HCT116 (cell line): ENCODE measurements around the gene SPI1. TPM values are rescaled to one million over a fixed set of nuclear protein-coding genes. Genes with fewer than 3 reads are reported as not detected.

ENCODE experiments used
- ATAC-seq: fragments of 200-7000 bp; cut with Tn5 transposase; 2 replicates; pipeline ENCODE4 v1.9.1; 2020; ENCODE audit warnings: mild to moderate bottlenecking, moderate library complexity
- BruUV-seq: library from RNA; stranded (reverse); fragments of 400-500 nt; replicated peaks from 2 replicates; lab custom pipeline; 2021; lab: Mats Ljungman, UMichigan
- CTCF ChIA-PET: fragments of 300-600 bp; sonication (Branson Sonifier 250); formaldehyde crosslinking; loops from one replicate; lab custom pipeline; 2021; ENCODE audit warnings: antibody characterized with exemption; lab: Charles Lee
- POLR2A ChIA-PET: fragments of 300-600, 350-600 bp; sonication (Branson Sonifier 250); formaldehyde crosslinking; loops from one replicate; lab custom pipeline; 2021; ENCODE audit warnings: antibody characterized with exemption; lab: Charles Lee
- RAD21 ChIA-PET, 2 experiments: fragments of 300-600 bp; sonication (Branson Sonifier 250); formaldehyde crosslinking; loops; one replicate each; lab custom pipeline; 2023; ENCODE audit warnings: low total read pairs in 2 of 2; ENCODE audit not compliant: uncharacterized antibody in 2 of 2, unreplicated experiment in 2 of 2, low non-redundant PET in 1 of 2; lab: Charles Lee
- DNase-seq: peaks from one replicate; pipeline ENCODE4 v3.0.0-alpha.2; 2010; ENCODE audit warnings: low read depth, low spot score
- H2AFZ ChIP-seq: fragments of 200-600 bp; shearing (Covaris generic), sonication (generic); 2 replicates; pipeline ENCODE4 v1.6.1; 2017; ENCODE audit warnings: low read depth, mixed run types, mixed read lengths, antibody characterized with exemption, low read length; ENCODE audit not compliant: poor library complexity, severe bottlenecking
- H3K27ac ChIP-seq: 2 replicates; pipeline ENCODE4 v1.5.1; 2012; ENCODE audit warnings: low read depth, low read length
- H3K27me3 ChIP-seq: fragments of 200-600 bp; sonication (generic); 2 replicates; pipeline ENCODE4 v1.6.1; 2016; ENCODE audit warnings: mixed run types, low read length, mixed read lengths; ENCODE audit not compliant: insufficient read depth
- H3K36me3 ChIP-seq, 2 experiments: fragments of 200-500 bp in 1 of 2; fragments of 200-600 bp in 1 of 2; sonication (Bioruptor generic) in 1 of 2; sonication (generic) in 1 of 2; 2 replicates each; pipeline versions ENCODE4 v1.5.1 to v1.6.1; 2014 to 2016; ENCODE audit warnings: low read length in 2 of 2, inconsistent platforms in 1 of 2, mixed read lengths in 1 of 2, mixed run types in 1 of 2; ENCODE audit not compliant: insufficient read depth in 2 of 2, control insufficient read depth in 1 of 2
- H3K4me1 ChIP-seq, 2 experiments: fragments of 200-600 bp in 1 of 2; sonication (generic) in 1 of 2; 2 replicates each; pipeline versions ENCODE4 v1.5.1 to v1.6.1; 2012 to 2017; ENCODE audit warnings: low read length in 2 of 2, inconsistent platforms in 1 of 2, mild to moderate bottlenecking in 1 of 2, mixed read lengths in 1 of 2, mixed run types in 1 of 2, moderate library complexity in 1 of 2; ENCODE audit not compliant: insufficient read depth in 2 of 2, control insufficient read depth in 1 of 2
- H3K4me2 ChIP-seq: fragments of 200-600 bp; sonication (generic); 2 replicates; pipeline ENCODE4 v1.6.1; 2017; ENCODE audit warnings: mixed run types, low read length, mixed read lengths
- H3K4me3 ChIP-seq, 2 experiments: fragments of 200-600 bp in 1 of 2; sonication (generic) in 1 of 2; replicated peaks in 1 of 2; 2 replicates each; pipeline ENCODE4 v1.5.1; 2011 to 2016; ENCODE audit warnings: low read length in 2 of 2, control low read depth in 1 of 2, low read depth in 1 of 2, mild to moderate bottlenecking in 1 of 2, mixed read lengths in 1 of 2, mixed run types in 1 of 2
- H3K79me2 ChIP-seq: fragments of 200-600 bp; sonication (generic); 2 replicates; pipeline ENCODE4 v1.6.1; 2017; ENCODE audit warnings: mild to moderate bottlenecking, mixed run types, low read length, moderate library complexity, mixed read lengths; ENCODE audit not compliant: insufficient read depth
- H3K9ac ChIP-seq: fragments of 200-600 bp; sonication (generic); 2 replicates; pipeline ENCODE4 v1.6.1; 2016; ENCODE audit warnings: low read length, mixed read lengths
- H3K9me2 ChIP-seq: fragments of 200-600 bp; sonication (generic), shearing (Covaris generic); 2 replicates; pipeline ENCODE4 v1.6.1; 2017; ENCODE audit warnings: mixed run types, mild to moderate bottlenecking, moderate library complexity; ENCODE audit not compliant: insufficient read depth
- H3K9me3 ChIP-seq, 2 experiments: fragments of 200-500 bp in 1 of 2; fragments of 200-600 bp in 1 of 2; sonication (Bioruptor generic) in 1 of 2; sonication (generic) in 1 of 2; 2 replicates each; pipeline ENCODE4 v1.6.1; 2014 to 2017; ENCODE audit warnings: low read length in 2 of 2, mixed read lengths in 2 of 2, inconsistent platforms in 1 of 2, low read depth in 1 of 2, mild to moderate bottlenecking in 1 of 2, mixed run types in 1 of 2, moderate library complexity in 1 of 2; ENCODE audit not compliant: control insufficient read depth in 1 of 2, insufficient read depth in 1 of 2
- H4K20me1 ChIP-seq: fragments of 200-600 bp; sonication (generic), shearing (Covaris generic); 2 replicates; pipeline ENCODE4 v1.6.1; 2017; ENCODE audit warnings: mixed run types, mild to moderate bottlenecking, moderate library complexity; ENCODE audit not compliant: insufficient read depth
- CBX3 ChIP-seq: IDR thresholded peaks from 2 replicates; pipeline ENCODE4 v1.6.1; 2012; ENCODE audit warnings: low read depth
- CEBPB ChIP-seq: IDR thresholded peaks from 2 replicates; pipeline ENCODE4 v1.6.1; 2012; ENCODE audit warnings: low read depth
- EGR1 ChIP-seq: IDR thresholded peaks from 2 replicates; pipeline ENCODE4 v1.6.1; 2012; ENCODE audit warnings: low read depth
- ELF1 ChIP-seq: IDR thresholded peaks from 2 replicates; pipeline ENCODE4 v1.6.1; 2012; ENCODE audit warnings: low read depth, borderline replicate concordance
- EZH2phosphoT487 ChIP-seq: fragments of 200-600 bp; IDR thresholded peaks from 2 replicates; pipeline ENCODE4 v1.6.1; 2018; ENCODE audit warnings: antibody characterized with exemption, borderline replicate concordance
- FOSL1 ChIP-seq: IDR thresholded peaks from 2 replicates; pipeline ENCODE4 v1.6.1; 2012; ENCODE audit warnings: low read depth
- POLR2A ChIP-seq: IDR thresholded peaks from 2 replicates; pipeline ENCODE4 v1.7.0; 2011; ENCODE audit warnings: borderline replicate concordance; ENCODE audit not compliant: insufficient read depth, insufficient read length; ENCODE audit errors: extremely low read depth
- RAD21 ChIP-seq: IDR thresholded peaks from 2 replicates; pipeline ENCODE4 v1.6.1; 2012; ENCODE audit warnings: low read depth, mild to moderate bottlenecking
- SIN3A ChIP-seq: IDR thresholded peaks from 2 replicates; pipeline ENCODE4 v1.6.1; 2012; ENCODE audit warnings: low read depth
- YY1 ChIP-seq: IDR thresholded peaks from 2 replicates; pipeline ENCODE4 v1.6.1; 2011; ENCODE audit warnings: low read length, low read depth, moderate library complexity, mild to moderate bottlenecking; ENCODE audit not compliant: insufficient replicate concordance; ENCODE audit errors: extremely low read depth
- ZFX ChIP-seq: fragments of 450-650 bp; IDR thresholded peaks from 2 replicates; pipeline ENCODE4 v1.6.1; 2017
- ZNF274 ChIP-seq: fragments of 200-500 bp; sonication (Bioruptor generic); IDR thresholded peaks from 2 replicates; pipeline ENCODE4 v1.6.1; 2014; ENCODE audit warnings: mild to moderate bottlenecking, low read depth, low read length, inconsistent platforms
- intact Hi-C: fragments of 100-400 bp; cut with micrococcal nuclease; formaldehyde crosslinking; loops from 2 replicates; pipeline ENCODE4 v1.10.0; 2022
- total RNA-seq: library from RNA; stranded (reverse); gene quantifications from one replicate; pipeline ENCODE4 v1.2.1, GENCODE V29; 2021; ENCODE audit not compliant: unreplicated experiment
- TF ChIP-seq, protein P1 (sequence below): IDR thresholded peaks from 2 replicates; pipeline ENCODE4 v1.6.1; 2011; ENCODE audit warnings: mild to moderate bottlenecking, low read length, moderate library complexity; ENCODE audit not compliant: insufficient replicate concordance; ENCODE audit errors: extremely low read depth
- TF ChIP-seq, protein P2 (sequence below), 3 experiments: fragments of 200-600 bp in 1 of 3; sonication (generic) in 1 of 3; IDR thresholded peaks in 2 of 3; conservative IDR thresholded peaks in 1 of 3; 2 replicates each; pipeline ENCODE4 v1.5.1; 2012 to 2017; ENCODE audit warnings: low read depth in 2 of 3, low read length in 2 of 3, antibody characterized with exemption in 1 of 3, borderline replicate concordance in 1 of 3, control low read depth in 1 of 3, mild to moderate bottlenecking in 1 of 3, mixed read lengths in 1 of 3, mixed run types in 1 of 3, moderate library complexity in 1 of 3; ENCODE audit not compliant: insufficient read depth in 1 of 3

Gene SPI1
- total RNA-seq, 1 experiment from 2014 or later = 0.32 TPM

DNA sequence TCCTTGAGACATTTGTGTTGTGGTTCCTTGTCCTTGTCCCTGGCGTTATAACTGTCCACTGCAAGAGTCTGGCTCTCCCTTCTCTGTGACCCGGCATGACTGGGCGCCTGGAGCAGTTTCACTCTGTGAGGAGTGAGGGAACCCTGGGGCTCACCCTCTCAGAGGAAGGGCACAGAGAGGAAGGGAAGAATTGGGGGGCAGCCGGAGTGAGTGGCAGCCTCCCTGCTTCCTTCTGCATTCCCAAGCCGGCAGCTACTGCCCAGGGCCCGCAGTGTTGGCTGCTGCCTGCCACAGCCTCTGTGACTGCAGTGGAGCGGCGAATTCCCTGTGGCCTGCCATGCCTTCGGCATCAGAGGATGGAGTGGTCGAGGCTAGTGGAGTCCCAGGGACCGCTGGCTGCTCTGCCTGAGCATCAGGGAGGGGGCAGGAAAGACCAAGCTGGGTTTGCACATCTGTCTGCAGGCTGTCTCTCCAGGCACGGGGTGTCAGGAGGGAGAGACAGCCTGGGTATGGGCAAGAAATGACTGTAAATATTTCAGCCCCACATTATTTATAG lies 48.8 kb downstream of the SPI1 start:
- Histone ChIP-seq H3K36me3 (peaks cover 7 to 12% of the 10 kb centered on the region in 2 experiments; a peak in 3 of 4 replicates), H3K4me1 (no peaks in the 10 kb centered on the region), H3K9me3 (no peaks in the 10 kb centered on the region), H2AFZ (no peak overlapping the region), H3K9ac (no peak overlapping the region), H4K20me1 (no peaks in the 10 kb centered on the region), H3K4me3 (no peak overlapping the region), H3K27ac (no peak overlapping the region), H3K4me2 (no peak overlapping the region), H3K9me2 (no peaks in the 10 kb centered on the region), H3K79me2 (no peaks in the 10 kb centered on the region), H3K27me3 (no peaks in the 10 kb centered on the region)
- TF ChIP-seq POLR2A (no peak), CBX3 (no peak), YY1 (no peak), ELF1 (no peak), RAD21 (no peak), EZH2phosphoT487 (no peak), SIN3A (no peak), CEBPB (no peak), EGR1 (no peak), ZNF274 (no peak), FOSL1 (no peak), ZFX (no peak)
- TF ChIP-seq, protein P1, sequence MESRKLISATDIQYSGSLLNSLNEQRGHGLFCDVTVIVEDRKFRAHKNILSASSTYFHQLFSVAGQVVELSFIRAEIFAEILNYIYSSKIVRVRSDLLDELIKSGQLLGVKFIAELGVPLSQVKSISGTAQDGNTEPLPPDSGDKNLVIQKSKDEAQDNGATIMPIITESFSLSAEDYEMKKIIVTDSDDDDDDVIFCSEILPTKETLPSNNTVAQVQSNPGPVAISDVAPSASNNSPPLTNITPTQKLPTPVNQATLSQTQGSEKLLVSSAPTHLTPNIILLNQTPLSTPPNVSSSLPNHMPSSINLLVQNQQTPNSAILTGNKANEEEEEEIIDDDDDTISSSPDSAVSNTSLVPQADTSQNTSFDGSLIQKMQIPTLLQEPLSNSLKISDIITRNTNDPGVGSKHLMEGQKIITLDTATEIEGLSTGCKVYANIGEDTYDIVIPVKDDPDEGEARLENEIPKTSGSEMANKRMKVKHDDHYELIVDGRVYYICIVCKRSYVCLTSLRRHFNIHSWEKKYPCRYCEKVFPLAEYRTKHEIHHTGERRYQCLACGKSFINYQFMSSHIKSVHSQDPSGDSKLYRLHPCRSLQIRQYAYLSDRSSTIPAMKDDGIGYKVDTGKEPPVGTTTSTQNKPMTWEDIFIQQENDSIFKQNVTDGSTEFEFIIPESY = no peak
- TF ChIP-seq, protein P2, sequence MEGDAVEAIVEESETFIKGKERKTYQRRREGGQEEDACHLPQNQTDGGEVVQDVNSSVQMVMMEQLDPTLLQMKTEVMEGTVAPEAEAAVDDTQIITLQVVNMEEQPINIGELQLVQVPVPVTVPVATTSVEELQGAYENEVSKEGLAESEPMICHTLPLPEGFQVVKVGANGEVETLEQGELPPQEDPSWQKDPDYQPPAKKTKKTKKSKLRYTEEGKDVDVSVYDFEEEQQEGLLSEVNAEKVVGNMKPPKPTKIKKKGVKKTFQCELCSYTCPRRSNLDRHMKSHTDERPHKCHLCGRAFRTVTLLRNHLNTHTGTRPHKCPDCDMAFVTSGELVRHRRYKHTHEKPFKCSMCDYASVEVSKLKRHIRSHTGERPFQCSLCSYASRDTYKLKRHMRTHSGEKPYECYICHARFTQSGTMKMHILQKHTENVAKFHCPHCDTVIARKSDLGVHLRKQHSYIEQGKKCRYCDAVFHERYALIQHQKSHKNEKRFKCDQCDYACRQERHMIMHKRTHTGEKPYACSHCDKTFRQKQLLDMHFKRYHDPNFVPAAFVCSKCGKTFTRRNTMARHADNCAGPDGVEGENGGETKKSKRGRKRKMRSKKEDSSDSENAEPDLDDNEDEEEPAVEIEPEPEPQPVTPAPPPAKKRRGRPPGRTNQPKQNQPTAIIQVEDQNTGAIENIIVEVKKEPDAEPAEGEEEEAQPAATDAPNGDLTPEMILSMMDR (IDR thresholded peaks at IDR 0.05 in 2 of 3, conservative IDR thresholded peaks at IDR 0.05 in 1 of 3; ENCODE audit: borderline replicate concordance in 1 of 3, insufficient read depth in 1 of 3, low read depth in 2 of 3, low read length in 2 of 3) = no peak
- ChIA-PET POLR2A (no interaction called here), RAD21 (no interaction called here), CTCF (no interaction called here)
- BruUV-seq = no TSS peak
- DNase-seq = no peak
- intact Hi-C loops = no loop called here
- ATAC-seq = no peak
